8988T (cell line): ENCODE results near the gene PTPN2.
"Not testable (repeated sequence)": the region's sequence is repeated elsewhere in the genome, so short reads cannot be mapped to it uniquely, and the experiment has no call there.

Source experiments
- DNase-seq: peaks from one replicate; pipeline ENCODE4 v3.0.0; 2011

The PTPN2 gene

DNA sequence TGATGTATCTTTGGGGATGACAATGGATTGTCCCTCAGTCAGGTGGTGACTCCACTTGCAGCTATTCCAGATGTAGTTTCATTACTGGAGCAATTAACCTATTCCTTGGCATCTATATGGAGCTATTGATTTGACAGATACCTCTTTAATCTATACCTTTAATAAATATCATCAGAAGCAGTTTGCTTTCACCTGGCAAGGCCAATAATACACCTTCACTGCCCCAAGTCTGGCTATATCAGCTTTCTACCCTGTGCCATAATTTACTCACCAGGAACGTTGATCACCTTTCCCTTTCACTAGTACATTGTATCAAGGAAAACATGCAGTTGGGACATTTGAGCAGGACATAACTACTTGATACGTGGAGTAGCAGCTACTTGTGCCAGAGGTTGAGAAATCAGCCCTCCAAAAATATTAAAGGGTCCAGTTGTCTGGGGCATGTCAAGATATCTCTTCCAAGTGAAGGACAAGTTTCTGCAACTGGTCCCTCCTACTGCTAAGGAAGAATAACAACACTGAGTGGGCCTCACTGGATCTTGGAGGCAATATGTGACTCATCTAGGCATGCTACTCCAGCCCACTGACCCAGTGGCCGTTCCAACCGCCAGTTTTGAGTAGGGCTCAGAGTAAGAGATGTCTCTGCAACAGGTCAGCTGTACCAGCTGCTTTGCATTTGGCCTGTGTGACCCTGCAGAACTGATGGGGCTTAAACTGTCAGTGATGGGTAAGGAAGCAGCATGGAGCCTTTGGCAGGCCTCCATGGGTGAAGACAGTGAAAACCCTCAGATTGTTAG is 114.2 kb downstream of the PTPN2 start:
- no peak for DNase-seq

- no peak for DNase-seq
Measured at GRCh38 chr18:12769136-12769535, 114.9 kb downstream of the PTPN2 start.

DNA sequence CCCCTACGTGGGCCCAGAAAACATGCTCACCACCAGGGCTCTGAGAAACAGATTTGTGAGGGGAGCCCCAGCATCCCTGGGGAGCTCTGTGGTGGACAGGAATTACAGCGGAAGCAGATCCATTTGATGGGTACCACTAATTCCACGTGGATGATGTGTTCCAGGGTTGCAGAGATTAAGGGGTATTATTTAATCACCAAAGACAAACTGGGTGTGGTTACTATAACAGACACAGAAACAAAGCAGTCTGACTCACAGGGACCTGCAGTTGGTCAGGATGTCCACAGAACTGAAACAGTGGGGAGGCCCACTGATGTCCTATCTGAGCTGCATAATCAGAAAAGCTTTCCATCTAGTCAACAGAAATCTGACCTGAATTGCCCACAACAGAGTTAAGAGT is 115.4 kb downstream of the PTPN2 start:
- DNase-seq = no peak

DNA sequence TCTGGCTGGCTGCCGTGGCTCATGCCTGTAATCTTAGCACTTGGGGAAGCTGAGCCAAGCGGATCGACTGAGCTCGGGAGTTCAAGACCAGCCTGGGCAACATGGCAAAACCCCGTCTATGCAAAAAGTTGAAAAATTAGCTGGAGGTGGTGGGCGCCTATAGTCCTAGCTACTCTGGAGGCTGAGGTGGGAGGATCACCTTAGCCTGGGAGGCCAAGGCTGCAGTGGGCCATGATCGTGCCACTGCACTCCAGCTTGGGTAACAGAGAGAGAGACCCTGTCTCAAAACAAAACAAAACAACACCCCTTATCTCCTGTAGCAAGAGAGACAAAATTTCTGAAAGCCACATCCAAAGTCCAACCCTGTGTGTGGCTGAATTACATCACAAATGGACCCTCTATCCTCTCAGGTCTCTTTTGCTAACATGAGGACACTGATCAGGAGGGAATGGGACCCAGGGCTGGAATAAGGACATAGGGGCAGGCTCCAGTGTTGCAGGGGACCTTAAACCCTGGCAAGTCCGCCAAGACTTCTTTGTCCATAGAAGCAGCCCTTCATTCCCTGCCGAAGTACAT is 116.4 kb downstream of the PTPN2 start:
- DNase-seq = no peak

DNA sequence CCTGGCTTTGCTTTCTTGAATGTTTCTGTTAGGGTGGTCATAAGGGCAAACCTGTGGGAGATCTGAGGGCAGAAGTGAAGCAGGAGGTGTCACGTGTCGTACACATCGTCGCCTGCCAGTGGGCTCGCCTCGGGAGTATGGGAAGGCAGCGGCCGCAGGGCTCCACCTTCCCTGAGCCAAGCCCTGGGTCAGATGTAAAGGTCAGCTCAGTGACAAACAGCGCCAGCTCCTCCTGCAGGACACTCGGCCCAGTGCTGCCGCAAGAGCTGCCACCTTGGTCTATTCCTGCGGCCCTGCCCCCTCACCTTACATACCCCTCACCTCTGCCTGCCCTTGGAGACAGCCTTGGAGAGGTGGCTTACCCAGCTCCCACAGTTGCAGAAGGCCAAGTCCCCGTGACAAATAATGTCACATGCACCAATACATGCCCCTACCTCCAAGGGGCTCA is 117.0 kb downstream of the PTPN2 start:
- no peak for DNase-seq

DNA sequence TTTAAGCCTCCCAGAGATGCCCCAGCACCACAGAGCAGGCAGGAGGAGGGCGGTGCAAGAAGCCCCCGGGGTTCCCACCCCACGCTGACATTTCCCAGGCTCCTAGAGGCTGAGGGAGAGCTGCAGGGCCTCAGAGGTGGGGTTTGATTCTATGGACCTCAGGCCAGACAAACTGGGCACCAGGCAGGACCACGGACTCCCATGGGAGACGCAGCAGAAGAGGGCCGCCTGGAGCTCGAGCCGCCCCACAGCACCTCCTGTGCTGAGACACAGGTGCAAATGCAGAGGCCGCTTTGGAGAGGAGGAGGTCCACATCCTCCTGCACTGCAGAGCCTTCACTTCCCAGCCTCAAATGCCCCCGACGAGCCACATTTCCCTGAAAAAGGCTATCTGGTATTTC is 118.5 kb downstream of the PTPN2 start:
- DNase-seq = no peak

- DNase-seq = no peak
Measured at GRCh38 chr18:12765126-12765525, 118.9 kb downstream of the PTPN2 start.

GRCh38 chr18:12758566-12758965 is 125.5 kb downstream of the PTPN2 start:
- not testable (repeated sequence) for DNase-seq

GRCh38 chr18:12756619-12757239 is 127.3 kb downstream of the PTPN2 start:
- DNase-seq = not testable (repeated sequence)

DNA sequence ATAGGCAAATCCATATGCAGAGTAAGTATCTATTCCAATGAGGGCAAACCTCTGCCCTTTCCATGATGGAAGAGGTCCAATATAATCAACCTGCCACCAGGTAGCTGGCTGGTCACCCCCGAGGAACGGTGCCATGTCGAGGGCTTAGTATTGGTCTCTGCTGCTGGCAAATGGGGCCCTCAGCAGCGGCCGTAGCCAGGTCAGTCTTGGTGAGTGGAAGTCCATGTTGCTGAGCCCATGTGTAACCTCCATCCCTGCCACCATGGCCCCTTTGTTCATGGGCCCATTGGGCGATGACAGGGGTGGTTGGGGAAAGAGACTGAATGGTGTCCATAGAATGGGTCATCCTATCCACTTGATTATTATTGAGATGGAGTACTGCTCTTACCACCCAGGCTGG is 128.4 kb downstream of the PTPN2 start:
- DNase-seq = not testable (repeated sequence)

DNA sequence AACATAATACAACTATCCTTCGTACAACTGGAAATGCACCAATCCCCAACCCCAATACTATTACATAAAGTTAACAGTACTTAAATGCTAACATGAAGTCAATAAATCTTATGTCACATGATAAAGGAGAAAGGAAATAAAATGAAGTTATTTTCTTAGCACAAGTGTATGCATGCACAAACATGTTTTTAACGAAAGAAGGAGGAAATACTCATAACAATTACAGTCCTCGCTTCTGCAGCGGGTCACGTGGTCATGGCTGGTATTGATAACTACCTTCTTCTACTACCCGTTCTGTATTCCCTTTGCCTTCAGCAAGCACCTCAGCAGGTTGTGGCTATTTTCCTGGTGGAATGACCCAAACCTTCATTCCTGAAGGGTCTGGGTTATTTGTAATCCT is 129.5 kb downstream of the PTPN2 start:
- DNase-seq = no peak

GRCh38 chr18:12751891-12752290 is 132.1 kb downstream of the PTPN2 start:
- no peak for DNase-seq

DNA sequence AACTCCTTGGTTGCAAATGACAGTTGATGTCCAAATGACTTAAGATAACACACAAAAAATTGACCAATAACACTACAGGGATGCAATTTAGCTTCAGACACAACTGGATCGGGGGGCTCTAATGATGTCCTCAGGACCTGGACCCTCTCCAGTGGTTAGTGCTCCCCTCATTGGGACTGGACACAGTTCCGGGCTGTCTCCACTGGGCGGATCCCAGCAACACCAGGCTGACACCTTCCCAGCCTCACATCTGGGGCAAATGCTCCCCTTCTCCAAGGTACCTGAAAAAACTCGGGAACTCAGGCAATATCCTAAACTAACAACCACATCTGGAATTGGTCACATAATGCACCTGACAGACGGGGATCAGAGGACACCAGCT is 132.5 kb downstream of the PTPN2 start:
- DNase-seq = no peak

DNA sequence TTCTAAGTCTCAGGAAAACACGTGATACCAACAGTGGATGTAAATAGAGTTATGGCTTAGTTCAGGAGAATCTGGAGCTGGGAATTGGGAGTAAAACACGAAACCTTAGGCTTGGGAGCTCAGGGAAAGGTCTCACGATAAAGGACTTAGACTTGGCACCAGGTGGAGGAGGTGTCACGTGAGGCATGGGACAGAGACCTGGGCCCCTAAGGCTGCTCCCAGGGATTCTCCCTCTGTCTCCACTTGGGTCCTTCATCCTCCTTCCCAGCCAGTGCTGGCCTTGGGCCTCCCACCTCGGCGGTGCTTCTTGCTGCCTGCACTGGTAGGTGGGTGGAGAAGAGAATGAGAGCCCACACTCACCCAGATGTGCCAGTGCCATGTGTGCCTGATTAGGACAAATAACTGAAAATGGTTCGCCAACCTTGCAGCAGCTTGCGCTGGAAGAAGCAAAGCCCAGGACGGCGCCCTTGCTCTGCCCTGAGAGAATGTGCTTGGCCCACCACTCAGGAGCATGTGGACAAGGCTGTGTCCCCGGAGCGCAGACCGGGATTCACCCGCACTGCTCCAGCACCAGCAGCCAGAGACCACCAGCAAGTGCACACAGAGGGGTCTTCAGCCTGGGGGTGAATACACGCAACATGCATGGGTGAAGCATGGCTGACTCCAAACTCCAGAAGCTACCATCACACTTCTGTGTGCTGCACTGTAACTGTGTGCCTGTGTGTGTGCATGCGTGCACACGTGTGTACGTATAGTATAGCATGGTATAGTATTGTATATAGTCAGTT is 133.1 kb downstream of the PTPN2 start:
- DNase-seq = no peak

- no peak for DNase-seq
Measured at GRCh38 chr18:12750076-12750714, 133.8 kb downstream of the PTPN2 start.

- no peak for DNase-seq
Measured at GRCh38 chr18:12749121-12749520, 134.9 kb downstream of the PTPN2 start.

- no peak for DNase-seq
Measured at GRCh38 chr18:12748671-12749070, 135.4 kb downstream of the PTPN2 start.

DNA sequence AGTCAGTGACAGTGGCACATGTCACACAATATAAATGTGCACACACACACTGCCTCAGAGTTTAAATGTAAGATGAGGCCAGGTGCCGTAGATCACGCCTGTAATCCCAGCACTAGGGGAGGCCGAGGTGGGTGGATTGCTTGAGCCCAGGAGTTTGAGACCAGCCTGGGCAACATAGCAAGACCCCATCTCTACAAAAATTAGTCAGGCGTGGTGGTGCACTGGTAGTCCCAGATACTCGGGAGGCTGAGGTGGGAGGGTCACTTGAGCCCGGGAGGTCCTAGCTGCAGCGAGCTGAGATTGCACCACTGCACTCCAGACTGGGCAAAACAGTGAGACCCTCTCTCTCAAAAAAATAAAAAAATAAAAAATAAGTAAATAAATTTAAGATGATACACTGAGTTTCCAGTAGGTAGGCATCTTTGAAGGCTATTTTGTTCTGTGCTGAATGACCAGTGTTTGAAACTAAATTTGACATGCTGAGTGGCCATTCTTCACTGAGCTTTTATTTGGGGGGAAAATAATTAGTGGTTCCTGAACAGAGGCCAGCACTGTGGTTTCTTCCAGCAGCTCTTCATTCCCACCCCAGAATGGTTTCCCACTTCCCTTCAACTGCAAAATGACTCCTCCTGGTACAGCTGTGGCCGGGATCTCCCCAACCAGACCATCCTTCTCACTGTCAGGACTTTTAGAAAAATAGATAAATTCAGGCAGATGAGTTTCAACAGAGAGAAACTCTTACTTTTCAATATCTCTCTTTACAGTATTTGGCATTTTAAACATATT is 136.3 kb downstream of the PTPN2 start:
- DNase-seq = no peak

DNA sequence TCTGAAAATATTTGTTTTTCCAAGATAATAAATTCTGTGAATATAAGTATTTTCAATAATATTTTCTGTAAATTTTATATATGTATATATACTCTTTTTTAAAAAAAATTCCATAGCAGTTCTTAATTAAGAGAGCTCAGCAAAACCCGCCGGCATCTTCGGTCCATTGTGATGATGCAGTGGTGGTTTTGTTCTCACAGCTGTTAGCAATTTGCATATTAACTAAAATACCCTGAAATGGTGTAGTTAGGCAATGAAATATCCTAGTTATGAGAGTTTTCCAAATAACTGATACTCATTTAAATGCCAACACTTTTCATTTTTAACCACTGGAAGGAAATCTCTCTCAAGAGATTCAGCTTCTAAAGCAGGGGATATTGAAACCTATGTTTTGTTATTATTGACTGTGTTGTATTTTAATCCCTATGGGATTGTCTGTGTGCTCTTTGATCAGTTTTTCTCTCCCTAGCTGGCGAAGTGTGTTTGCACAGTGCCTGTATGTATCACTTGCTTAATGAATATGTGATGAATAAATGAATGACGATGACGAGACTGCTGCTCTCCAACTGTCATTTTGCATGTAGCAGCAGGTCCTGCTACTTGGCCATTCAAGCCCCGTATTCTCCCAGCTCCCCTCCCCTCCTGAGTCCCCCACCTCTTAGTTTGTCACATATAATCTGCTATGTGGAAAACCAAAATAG is 138.8 kb downstream of the PTPN2 start:
- no peak for DNase-seq

- DNase-seq = peak; percentile 56
Measured at GRCh38 chr18:12744103-12744502, 139.9 kb downstream of the PTPN2 start.

DNA sequence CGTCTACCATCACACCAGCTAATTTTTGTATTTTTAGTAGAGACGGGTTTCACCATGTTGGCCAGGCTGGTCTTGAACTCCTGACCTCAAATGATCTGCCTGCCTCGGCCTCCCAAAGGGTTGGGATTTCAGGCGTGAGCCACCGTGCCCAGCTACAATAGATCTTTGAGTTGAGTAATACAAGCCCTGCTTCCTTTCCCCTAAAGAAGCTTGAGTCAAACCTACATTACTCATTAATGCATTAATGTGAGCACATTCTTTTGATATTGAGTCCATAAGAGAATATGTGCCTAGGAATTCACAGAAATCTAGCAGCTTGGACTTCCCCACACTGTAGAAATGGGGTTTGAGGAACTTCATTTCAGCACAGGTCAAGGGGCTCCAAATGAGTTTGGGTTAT is 141.6 kb downstream of the PTPN2 start:
- DNase-seq = no peak
